GM18951 (cell line): ENCODE measurements around the gene MUL1.

Source experiments
- POLR2A ChIP-seq: IDR thresholded peaks from 4 replicates; pipeline ENCODE4 v1.6.1; 2011; ENCODE audit warnings: mild to moderate bottlenecking; ENCODE audit not compliant: insufficient read length, insufficient read depth; ENCODE audit errors: extremely low read depth
- in situ Hi-C: fragments of 300-500 bp; cut with MboI; formaldehyde crosslinking; loops from one replicate; pipeline ENCODE4 v1.12.0; 2022; ENCODE audit warnings: low sequenced_read_pairs, mixed read lengths, inconsistent platforms; ENCODE audit not compliant: unreplicated experiment

MUL1 gene

DNA sequence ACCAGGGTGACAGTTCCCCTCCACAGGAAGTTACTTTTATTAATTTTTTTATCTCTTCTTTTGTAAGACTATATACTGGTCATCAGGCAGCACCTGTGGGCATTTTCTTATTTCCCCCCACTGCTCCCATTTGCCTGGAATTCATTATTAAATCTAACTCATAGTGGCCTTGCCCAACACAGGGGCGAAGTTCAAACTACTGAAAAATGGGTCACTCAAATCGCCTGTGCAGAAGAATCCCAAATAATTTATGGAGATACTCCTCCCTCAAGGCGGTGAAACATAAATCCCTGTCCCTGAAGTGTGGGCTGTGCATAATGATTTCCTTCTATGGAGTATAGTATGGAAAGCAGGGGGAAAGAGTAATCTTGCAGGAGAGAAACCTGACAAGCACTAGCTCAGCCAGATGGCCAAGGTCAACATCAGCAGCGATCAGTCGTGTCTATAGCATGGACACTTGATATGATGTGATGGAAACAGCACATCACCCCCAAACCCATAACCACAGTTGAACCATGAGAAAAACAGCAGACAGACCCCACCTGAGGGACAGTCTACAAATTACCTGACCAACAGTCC lies 29.8 kb downstream of the MUL1 start:
- in situ Hi-C loops, result no loop called here
- no peak for TF ChIP-seq POLR2A

DNA sequence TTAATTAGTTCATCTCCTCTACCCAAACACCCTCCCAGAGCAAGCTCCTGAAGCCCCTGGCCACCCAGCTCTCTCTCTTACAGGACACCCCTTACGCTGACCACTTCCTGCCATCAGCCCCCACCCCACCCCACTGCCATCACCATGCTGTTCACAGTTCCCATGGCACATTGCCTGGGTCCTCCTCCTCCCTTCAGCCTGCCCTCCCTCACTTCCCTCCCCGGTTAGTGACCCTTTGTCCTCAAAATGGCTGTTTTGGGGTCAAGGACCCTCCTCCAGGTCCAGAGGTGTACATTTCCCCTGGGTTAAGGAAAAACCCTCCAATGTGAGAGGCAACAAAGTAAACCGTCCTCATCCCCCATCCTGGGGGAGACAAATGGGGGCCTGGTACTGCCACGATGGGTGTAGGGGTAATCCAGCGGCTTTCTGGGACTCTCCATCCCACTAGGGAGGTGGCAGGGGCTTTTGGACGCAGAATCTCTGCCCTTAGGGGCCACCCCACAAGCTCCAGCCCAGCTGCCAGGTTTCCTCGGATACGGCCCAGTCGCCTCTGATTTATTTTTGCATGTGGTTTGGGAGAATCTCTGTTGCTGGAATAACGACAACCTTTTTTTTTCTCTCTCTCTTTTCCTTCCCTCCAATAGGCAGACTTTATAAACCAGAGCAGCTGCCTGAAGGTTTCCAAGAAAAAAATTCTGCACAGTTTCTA lies 30.4 kb downstream of the MUL1 start:
- TF ChIP-seq POLR2A, result no peak
- in situ Hi-C loops, result no loop called here

DNA sequence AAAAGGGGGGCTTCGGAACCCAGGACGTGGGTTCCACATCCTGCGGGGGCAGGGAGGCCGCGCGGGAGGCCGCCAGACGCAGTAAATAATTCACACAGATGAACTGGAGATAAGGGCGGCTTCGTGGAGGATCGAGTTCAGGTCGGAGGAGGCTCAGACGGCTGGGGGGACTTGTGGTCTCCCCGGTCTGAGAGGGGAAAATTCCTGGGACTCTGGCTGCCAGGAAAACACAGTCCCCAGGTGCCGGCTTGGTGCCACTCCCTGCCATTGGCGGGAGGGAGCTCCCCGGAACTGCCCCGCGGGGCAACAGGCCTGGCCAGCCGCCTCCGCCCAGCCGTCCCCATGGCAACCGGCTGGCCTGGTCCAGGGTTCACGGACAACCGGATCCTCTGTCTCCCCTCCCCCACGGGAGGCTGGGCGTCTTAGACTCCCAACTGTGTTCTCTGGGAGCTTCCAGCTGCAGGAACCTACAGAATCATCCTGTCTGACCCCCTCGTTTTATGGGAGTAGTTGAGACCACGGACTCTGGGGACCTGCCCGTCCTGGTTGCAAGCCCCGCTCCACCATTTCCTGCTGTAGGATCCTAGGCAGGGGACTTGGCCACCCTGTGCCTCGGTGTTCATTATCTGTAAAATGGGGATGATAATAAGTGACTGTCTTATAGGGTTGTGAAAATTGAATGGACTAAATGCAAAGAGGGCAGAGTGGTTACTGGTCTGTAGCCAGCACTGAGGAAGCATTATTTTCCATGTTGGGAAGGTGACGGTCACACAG lies 31.5 kb downstream of the MUL1 start:
- in situ Hi-C loops, result no loop called here
- TF ChIP-seq POLR2A, result no peak

DNA sequence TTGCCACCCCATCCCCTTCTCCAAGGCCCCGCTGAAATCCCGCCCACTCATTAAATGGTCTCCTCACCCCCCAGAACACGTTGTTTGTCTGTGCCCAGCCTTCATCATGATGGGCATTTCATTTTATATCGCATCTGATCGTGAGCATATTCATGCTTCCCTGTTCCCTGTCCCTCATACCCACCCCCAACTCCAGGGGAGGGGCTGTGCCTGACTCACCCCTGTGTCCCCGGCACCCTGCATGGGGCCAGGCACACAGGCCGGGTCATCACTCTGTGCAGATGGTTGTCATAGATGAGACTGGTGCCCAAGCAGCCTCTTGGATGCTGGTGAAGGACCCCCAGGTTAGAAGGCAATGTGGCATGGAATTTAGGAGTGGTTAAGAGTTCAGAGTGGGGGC lies 33.0 kb downstream of the MUL1 start:
- TF ChIP-seq POLR2A, result no peak
- in situ Hi-C loops, result no loop called here

DNA sequence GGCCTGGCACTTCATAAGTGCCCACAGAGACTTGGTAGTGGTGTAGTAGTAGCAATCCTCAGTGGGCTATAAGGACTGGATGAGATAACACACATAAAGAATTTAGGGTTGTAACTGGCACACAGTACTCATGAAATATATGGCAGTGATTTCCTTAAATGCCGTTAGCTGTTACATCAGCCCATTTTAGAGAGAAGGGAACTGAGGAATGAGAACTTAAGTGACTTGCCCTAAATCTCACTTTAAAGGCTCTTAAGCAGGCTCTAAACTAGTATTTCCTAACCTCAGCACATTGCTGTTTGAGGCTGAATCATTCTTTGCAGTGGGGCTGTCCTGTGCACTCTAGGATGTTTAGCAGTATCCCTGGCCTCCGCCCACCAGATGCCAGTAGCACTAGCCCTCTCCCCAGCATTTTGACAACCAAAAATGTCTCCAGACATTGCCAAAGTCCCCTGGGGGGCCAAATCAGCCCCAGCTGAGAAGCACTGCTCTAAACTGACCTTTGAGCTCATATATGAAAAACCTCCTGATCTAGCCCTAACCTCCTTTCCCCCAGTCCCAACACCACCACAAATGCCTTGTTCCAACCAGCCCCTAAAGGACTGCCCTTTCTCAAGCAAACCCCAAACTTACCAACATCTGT lies 33.5 kb downstream of the MUL1 start:
- in situ Hi-C loops, result no loop called here
- TF ChIP-seq POLR2A, result no peak

DNA sequence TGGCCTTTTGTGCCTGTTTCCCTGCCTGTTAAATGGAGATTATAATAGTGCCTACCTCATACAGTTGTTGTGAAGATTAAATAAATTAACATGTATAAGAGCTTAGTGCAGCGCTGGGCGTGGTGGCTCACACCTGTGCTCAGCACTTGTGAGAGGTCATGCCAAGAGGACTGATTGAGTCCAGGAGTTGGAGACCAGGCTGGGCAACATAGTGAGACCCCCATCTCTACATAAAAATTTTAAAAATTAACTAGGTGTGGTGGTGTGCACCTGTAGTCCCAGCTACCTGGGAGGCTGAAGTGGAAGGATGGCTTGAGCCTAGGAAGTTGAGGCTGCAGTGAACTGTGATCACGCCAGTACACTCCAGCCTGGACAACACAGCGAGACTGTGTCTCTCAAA lies 34.1 kb downstream of the MUL1 start:
- in situ Hi-C loops, result no loop called here
- no peak for TF ChIP-seq POLR2A

DNA sequence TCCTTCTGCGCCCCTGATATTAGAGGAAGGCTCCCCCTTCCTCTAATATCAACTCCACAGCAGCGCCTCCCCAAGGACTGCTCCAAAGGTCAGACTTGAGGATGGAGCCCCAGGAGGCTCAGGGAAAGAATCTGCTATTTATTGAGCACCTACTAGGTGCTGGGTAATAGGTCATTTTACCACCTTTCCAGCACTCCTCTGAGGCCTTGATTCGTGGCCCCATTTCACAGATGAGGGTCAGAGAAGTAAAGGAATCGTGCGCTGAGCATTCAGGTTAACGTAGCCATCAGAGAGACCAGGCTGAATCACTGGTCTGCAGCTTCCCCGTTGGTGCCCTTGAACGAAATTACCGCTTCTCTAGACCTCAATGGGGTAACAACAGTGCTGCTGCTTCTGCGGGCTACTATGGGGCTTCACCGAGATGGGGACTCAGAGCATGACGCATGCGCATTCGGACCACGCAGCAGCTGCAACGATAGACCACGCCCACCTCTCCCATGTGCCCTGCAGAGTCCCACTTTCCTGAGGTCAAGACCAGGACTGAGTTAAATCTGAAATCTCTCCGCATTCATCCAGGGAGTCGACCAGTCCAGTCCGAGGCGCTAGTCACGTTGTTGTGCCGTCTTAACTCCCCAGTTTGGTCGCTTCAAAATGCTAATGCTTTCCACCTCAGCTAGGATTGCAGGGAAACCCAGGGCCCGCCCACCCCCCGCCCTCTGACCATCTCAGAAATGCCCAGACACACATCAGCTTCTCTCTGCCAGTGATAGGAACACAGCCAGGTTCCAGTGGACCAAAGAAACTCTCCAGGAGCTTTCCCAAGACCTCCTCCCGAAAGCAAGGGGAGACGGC lies 34.9 kb downstream of the MUL1 start:
- in situ Hi-C loops, result no loop called here
- TF ChIP-seq POLR2A, result no peak

DNA sequence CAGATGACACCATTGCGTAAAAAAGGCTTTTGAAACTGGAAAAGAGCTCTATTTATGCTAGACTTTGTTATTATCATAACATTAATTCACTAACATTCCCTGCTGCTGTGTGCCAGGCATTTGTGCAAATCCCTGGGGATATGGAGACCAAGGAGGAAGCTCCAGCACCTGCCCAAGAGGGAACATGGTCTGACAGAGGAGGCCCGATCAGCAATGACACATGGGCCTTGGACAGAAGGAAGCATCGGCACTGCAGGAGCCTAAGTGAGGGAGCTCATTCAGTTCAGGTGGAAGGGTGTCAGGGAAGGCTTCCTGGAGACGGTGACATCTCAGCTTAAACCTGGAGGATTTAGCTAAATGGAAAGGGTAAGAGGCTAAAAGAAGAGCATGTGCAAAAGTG lies 35.8 kb downstream of the MUL1 start:
- in situ Hi-C loops, result no loop called here

DNA sequence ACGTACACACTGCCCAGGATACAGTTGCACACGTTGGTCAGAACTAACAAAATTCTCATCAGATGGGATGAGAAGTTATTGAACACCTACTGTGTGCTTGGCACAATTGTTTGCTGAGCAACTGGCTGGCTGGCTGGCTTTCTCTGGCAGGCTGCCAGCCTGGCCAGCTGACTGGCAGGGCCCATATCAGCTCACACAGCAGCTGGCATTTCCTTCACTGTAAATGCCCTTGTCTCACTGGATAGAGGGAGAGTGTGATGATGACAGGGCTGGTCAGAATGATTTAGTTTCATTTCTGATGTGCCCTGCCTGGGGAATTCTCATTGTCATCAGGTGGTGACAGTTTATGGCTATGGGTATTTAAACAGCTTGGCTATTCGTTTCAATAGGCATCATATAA lies 37.8 kb downstream of the MUL1 start:
- in situ Hi-C loops, result no loop called here
- no peak for TF ChIP-seq POLR2A

More for the DNA sequence above, 35.8 kb downstream of the MUL1 start:
- no peak for TF ChIP-seq POLR2A

DNA sequence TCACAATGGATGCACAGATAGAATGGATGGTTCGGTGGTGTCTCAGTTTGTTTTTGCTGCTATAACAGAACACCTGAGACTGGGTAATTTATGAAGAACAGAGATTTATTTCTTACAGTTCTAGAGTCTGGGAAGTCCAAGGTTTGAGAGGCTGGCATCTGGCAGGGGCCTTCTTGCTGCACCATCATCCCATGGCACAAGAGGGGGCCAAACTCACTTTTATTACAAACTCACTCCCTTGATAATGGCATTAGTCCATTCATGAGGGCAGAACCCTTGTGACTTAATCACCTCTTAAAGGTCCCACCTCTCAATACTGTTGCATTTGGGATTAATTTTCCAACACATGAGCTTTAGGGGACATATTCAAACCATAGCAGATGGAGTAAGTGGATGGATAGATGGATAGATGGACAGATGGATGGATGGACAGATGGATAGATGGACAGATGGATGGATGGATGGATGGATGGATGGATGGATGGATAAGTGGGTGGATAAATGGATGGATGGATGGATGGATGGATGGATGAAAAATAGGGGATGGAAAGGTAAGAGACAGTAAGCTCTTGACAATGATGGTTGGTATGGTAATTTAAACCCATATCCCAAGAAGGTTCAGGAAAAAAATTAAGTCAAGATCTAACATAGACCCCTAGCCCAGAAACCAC lies 38.4 kb downstream of the MUL1 start:
- TF ChIP-seq POLR2A, result no peak
- in situ Hi-C loops, result no loop called here

DNA sequence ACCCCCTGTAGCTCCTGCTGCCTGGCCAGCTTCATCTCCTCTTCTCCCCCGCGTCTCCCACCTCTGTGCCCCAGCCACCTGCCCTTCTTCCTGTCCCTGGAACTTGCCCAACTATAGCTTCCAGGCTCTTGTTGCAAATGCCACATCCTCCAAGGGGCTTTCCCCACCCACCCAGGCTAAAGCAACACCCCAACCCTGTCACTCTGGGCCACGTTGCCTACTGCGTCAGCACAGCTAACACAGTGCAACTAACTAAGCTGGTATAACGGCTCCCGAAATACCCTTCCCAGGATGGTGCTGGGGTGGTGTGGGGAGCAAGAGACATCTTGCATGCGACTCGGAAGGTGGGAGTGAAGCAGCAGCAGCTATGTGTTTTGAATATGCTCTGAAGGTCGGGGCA lies 41.7 kb downstream of the MUL1 start:
- in situ Hi-C loops, result no loop called here
- no peak for TF ChIP-seq POLR2A

DNA sequence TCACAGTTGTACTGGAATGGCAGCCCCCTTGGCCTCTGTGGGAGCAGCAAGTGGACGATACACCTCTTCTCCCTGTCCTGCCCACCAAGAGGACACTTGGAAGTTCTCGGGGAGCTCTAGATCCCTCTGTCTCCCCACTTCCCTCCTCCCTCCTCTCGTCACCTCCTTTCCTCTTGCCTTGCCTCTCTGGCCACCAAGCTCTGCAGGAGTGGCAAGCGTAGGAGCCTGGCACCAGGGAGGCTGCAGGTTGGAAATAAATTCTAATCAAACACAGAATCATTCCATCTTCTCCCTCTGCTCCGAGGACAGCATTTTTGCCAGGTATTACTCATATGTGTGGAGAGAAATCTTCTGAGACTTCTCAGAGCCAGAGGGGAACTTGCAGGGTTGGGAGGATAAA lies 42.8 kb downstream of the MUL1 start:
- in situ Hi-C loops, result no loop called here
- TF ChIP-seq POLR2A, result no peak
